Raji (cell line): ENCODE data around the gene CPNE2.

Source experiments
- POLR2A ChIP-seq: IDR thresholded peaks from 2 replicates; pipeline ENCODE4 v1.6.1; 2011; ENCODE audit warnings: low read depth, low read length, control low read depth; ENCODE audit not compliant: insufficient read depth

The CPNE2 gene

DNA sequence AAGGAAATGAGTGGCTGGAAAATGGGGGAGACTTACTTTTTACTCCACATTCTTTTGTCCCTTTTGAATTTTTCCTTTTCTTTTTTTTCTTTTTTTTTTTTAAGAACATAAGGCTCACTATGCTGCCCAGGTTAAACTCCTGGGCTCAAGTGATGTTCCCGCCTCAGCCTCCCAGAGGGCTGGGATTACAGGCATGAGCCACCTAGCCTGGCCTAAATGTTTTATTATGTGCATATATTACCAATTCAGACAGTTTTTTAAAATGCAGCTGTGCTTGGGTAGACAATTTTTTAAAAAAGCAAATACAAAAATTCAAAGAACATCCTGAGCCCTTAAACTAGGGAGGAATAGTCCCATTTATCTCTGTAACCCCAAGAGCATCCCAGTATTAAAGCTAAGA, 65.2 kb downstream of the CPNE2 start:
- TF ChIP-seq POLR2A, result no peak

- no peak for TF ChIP-seq POLR2A
Measured at GRCh38 chr16:57159447-57159846, 67.1 kb downstream of the CPNE2 start.

- no peak for TF ChIP-seq POLR2A
Measured at GRCh38 chr16:57163842-57164241, 71.5 kb downstream of the CPNE2 start.

GRCh38 chr16:57165483-57165882, 73.1 kb downstream of the CPNE2 start:
- TF ChIP-seq POLR2A, result no peak

DNA sequence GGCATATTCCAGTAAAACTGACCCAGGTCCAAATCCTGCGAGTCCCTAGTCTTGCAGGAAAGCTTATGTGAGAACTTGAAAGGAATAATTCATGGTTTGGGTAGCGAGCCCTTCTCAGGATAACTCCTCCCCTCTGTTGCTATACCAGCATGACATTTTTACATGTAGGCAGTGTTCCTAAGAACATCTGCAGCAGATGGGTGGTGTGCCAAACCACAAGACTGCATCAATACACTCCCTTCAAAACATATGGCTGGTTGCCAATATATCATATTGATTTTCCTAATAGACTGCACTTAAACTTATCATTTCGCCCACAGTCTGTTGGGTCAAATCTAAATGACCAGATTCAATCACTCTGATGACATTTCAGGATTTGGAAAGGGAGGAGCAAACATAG, 73.6 kb downstream of the CPNE2 start:
- TF ChIP-seq POLR2A, result no peak

DNA sequence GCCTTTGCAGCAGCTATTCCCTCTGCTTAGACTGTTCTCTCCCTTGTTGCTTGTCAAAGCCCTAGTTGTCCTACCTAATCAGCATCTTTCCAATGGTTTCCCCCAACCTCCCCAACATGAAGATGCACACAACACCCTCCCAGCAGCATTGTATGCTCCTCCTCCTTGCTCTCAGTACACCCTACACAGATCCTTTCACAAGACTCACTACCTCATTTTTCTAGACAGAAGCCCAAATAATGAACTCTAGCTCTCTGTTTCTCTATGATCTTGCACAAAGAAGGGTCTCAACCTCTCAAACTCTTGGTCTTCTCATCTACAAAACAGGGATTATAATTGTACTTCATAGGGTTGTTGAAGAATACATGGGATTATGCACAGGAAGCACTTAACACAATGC, 74.1 kb downstream of the CPNE2 start:
- no peak for TF ChIP-seq POLR2A

- no peak for TF ChIP-seq POLR2A
Measured at GRCh38 chr16:57166951-57167350, 74.6 kb downstream of the CPNE2 start.

DNA sequence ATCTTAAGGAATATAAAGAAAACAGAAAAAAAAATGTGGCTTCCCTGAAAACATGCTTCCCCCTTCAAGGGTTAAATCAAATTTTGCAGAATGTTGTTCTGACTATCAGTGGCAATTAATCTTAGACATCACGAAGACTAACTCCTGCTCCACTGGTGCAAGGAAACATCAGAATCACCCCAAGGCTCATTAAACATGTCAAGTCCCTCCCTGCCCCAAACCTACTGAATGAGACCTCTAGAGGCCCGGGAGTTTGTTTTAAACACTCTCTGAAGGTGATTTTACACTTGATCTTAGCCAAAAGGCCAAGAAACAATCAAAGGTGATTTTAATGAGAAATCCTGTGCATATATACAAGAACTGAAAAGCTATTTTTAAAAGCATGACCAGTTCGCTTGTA, 75.2 kb downstream of the CPNE2 start:
- TF ChIP-seq POLR2A, result no peak

DNA sequence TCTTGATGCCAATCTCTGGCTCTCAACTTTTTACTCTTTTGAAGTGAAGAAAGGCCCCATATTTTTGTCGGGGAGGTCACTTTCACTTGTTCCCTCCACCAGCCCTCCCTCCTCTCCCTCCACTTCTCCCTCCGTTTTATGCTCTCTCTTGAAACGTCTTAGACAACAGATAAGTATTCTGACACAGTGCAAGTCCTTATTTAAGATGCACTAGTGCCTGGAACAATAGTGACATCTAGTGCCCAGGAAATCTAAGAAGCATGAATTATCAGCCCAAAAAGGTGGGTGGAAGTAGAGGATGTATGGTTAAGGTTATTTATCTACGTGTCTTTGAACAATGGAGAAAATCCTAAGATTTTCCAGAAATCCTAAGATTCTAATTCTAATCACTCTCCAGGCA, 75.6 kb downstream of the CPNE2 start:
- no peak for TF ChIP-seq POLR2A

- TF ChIP-seq POLR2A, result no peak
Measured at GRCh38 chr16:57169327-57169726, 76.9 kb downstream of the CPNE2 start.

- no peak for TF ChIP-seq POLR2A
Measured at GRCh38 chr16:57172721-57173290, 80.4 kb downstream of the CPNE2 start.

- no peak for TF ChIP-seq POLR2A
Measured at GRCh38 chr16:57175896-57176295, 83.5 kb downstream of the CPNE2 start.

GRCh38 chr16:57178196-57178595, 85.8 kb downstream of the CPNE2 start:
- TF ChIP-seq POLR2A, result no peak

DNA sequence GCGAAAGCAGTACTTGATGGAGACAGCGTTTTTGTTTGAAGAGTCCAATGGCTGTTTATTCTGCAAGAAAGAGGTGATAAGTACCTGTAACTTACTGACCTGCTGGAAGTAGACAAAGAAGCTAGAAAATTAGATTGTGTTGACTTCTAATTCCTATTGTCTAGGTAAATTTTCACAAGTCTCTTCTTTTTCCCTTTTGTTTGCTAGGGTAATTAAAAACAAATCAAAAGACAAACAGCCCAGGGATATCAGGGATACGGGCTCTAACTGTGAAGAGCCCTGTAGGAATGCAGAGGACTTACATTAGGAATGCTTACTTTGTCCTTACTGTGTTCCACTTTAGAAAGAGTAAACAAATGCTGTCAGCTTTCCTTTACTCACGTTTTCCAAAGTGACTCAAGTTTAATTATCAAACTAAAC, 86.4 kb downstream of the CPNE2 start:
- no peak for TF ChIP-seq POLR2A

GRCh38 chr16:57179215-57179828, 86.9 kb downstream of the CPNE2 start:
- TF ChIP-seq POLR2A, result no peak

DNA sequence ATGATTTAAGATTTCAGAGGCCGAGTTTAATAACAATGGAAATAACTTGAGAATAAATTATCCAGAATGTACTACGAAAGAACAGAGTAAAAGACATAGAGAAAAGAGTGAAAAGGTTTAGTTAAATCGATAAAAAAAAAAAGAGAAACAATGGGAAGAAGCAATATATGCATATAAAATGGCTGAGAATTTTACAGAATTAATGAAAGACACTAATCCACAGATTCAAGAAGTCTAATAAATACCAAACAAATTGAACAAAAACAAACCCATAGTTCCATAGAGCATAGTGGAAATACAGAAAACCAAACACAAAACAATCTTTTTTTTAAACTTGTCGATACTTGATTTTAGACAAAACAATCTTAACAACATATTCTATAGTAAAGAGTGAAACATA, 91.7 kb downstream of the CPNE2 start:
- no peak for TF ChIP-seq POLR2A

DNA sequence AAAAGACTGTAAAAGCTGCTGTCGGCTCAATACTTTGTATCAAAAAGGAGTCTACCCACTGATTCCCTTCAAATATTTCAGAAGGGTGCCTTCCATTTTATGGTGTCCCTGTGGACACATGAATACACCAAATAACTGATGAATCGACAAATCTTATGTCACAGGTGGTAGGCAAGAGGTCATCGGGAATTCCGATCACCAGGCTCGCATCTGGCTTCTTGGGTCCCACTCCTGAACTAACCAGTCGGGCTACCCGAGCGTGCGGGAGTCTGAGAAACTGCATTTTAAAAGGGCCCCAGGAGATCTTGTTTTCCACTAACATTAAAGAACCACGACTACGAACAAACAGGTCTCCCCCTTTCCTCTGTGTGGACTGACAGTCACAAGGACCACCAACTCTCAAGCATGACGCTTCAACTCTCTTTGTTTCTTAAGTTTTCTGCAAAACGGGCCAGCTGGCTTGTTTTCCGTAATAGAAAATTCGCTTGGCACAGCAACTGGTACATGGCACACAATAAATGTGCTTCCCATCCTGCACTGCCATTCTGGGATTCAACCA, 92.6 kb downstream of the CPNE2 start:
- TF ChIP-seq POLR2A, result no peak
